CD4-positive, alpha-beta T cell treated with Interleukin-4 for 1 hour (primary cell): ENCODE measurements around the gene SOX6.
A peak's percentile ranks its signal among the peaks of the same experiment; 100 is the strongest.
"Not testable (repeated sequence)": the region's sequence is repeated elsewhere in the genome, so short reads cannot be mapped to it uniquely, and the experiment has no call there.

Experiments used
- DNase-seq, 2 donors: peaks; one replicate each; pipeline ENCODE4 v3.0.0-alpha.2; 2020 to 2022

Gene SOX6

GRCh38 chr11:15944460-15944859 is 411.9 kb downstream of the SOX6 start:
- no peak for DNase-seq

- DNase-seq: no peak
Measured at GRCh38 chr11:15943418-15944197, 412.7 kb downstream of the SOX6 start.

- no peak for DNase-seq
Measured at GRCh38 chr11:15942936-15943335, 413.4 kb downstream of the SOX6 start.

- DNase-seq: no peak
Measured at GRCh38 chr11:15942126-15942525, 414.2 kb downstream of the SOX6 start.

- DNase-seq: no peak
Measured at GRCh38 chr11:15941206-15941770, 415.1 kb downstream of the SOX6 start.

GRCh38 chr11:15940462-15941205 is 415.7 kb downstream of the SOX6 start:
- DNase-seq: no peak

- no peak for DNase-seq
Measured at GRCh38 chr11:15938983-15939382, 417.4 kb downstream of the SOX6 start.

GRCh38 chr11:15938121-15938611 is 418.2 kb downstream of the SOX6 start:
- DNase-seq: no peak

GRCh38 chr11:15937601-15938120 is 418.7 kb downstream of the SOX6 start:
- no peak for DNase-seq

GRCh38 chr11:15936011-15936410 is 420.3 kb downstream of the SOX6 start:
- DNase-seq: no peak

- no peak for DNase-seq
Measured at GRCh38 chr11:15935373-15935772, 421.0 kb downstream of the SOX6 start.

GRCh38 chr11:15933886-15934625 is 422.3 kb downstream of the SOX6 start:
- DNase-seq: no peak

GRCh38 chr11:15932417-15932816 is 423.9 kb downstream of the SOX6 start:
- no peak for DNase-seq

- DNase-seq: no peak
Measured at GRCh38 chr11:15931497-15931896, 424.8 kb downstream of the SOX6 start.

GRCh38 chr11:15930442-15931025 is 425.8 kb downstream of the SOX6 start:
- DNase-seq: no peak

GRCh38 chr11:15929371-15929901 is 426.9 kb downstream of the SOX6 start:
- DNase-seq: no peak

- DNase-seq: no peak
Measured at GRCh38 chr11:15927864-15928217, 428.5 kb downstream of the SOX6 start.

GRCh38 chr11:15927196-15927863 is 429.0 kb downstream of the SOX6 start:
- no peak for DNase-seq

GRCh38 chr11:15926071-15926470 is 430.3 kb downstream of the SOX6 start:
- DNase-seq: peak in 1 of 2 donors; percentile 2

GRCh38 chr11:15923183-15923582 is 433.2 kb downstream of the SOX6 start:
- DNase-seq: no peak

- not testable (repeated sequence) for DNase-seq
Measured at GRCh38 chr11:15922745-15923144, 433.6 kb downstream of the SOX6 start.
